Activated naive CD4-positive, alpha-beta T cell treated with anti-CD3 and anti-CD28 coated beads, Interleukin-2, amount 50 U/mL, for 24 hours (primary cell): ENCODE results near the gene DAD1.
"Not testable (repeated sequence)": the region's sequence is repeated elsewhere in the genome, so short reads cannot be mapped to it uniquely, and the experiment has no call there.

Source experiments
- H3K27ac Mint-ChIP-seq: one replicate; pipeline ENCODE4 v1.8.0; 2021; ENCODE audit warnings: mild to moderate bottlenecking, mixed read lengths
- H3K27me3 Mint-ChIP-seq: one replicate; pipeline ENCODE4 v1.8.0; 2021; ENCODE audit warnings: mixed read lengths
- H3K36me3 Mint-ChIP-seq: one replicate; pipeline ENCODE4 v1.8.0; 2021; ENCODE audit warnings: mixed read lengths
- H3K4me1 Mint-ChIP-seq: one replicate; pipeline ENCODE4 v1.8.0; 2021; ENCODE audit warnings: mixed read lengths
- H3K4me3 Mint-ChIP-seq: one replicate; pipeline ENCODE4 v1.8.0; 2021; ENCODE audit warnings: mild to moderate bottlenecking, mixed read lengths
- H3K9me3 Mint-ChIP-seq: one replicate; pipeline ENCODE4 v1.8.0; 2021; ENCODE audit warnings: mixed read lengths

The DAD1 gene

DNA sequence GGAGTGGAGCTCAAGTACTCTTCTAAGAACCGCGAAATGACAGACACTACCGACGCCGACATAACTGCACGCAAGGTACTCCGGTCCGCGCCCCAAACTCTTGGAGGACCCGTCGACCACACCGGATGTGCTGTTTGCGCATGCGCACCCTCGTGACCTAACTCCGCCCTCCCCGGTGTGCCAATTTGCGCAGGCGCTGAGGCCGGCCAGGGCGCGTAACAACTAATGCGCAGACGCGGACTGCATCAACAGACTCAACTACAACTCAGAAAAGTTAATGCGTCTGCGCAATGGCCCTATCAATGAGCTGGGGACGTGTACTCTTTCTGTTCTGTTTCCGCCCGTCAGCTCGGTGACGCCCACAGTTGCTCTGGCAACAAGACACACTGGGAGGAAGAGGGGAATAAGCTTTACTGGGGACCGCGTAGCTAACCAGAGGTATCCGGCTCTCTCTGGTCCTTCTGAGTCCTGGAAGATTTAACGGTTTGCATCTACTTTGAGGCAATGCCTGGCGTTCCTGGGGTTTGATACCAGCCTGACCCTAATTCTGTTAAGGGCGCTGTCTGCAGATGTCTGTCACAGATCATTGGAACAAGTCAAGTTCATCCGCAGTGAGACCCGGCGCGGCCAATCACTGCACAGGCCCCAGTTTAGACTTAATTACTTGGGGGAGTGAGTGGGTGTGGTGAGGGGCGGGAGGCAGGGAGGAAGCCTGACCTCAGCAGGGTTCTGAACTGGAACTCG is at the start of gene DAD1:
Gene DAD1, minus strand, starts transcription at position 129 of the 744 bp plus-strand sequence. Its CDS starts 67 bp downstream, at position 62.
- Mint-ChIP-seq H3K4me3 (peak within 1 kb of the TSS; percentile 95), H3K27ac (peak within 1 kb of the TSS; percentile 98), H3K27me3 (no peaks in the 10 kb centered on the region), H3K4me1 (peaks cover 68% of the 10 kb centered on the region), H3K36me3 (peaks cover 17% of the 10 kb centered on the region), H3K9me3 (no peaks in the 10 kb centered on the region)

DNA sequence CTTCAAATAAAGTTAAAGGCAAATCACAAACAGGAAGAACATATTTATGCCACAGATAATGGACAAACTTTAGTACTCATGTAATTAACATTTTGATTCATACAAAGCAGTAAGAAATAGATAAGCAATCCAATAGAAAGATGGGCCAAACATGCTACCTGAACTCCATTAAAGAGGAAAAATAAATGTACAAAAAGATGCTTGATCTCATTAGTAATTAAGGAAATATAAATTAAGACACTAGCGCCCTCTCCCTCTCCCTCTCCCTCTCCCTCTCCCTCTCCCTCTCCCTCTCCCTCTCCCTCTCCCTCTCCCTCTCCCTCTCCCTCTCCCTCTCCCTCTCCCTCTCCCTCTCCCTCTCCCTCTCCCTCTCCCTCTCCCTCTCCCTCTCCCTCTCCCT is 47.0 kb upstream of the DAD1 start:
- H3K27ac Mint-ChIP-seq, H3K27me3 Mint-ChIP-seq, H3K36me3 Mint-ChIP-seq, H3K4me1 Mint-ChIP-seq, H3K9me3 Mint-ChIP-seq, H3K4me3 Mint-ChIP-seq: not testable (repeated sequence)

- Mint-ChIP-seq H3K4me3 (no peak overlapping the region), H3K4me1 (no peaks in the 10 kb centered on the region), H3K27me3 (peaks cover 6% of the 10 kb centered on the region), H3K9me3 (peaks cover 9% of the 10 kb centered on the region), H3K27ac (no peak overlapping the region), H3K36me3 (peaks cover 6% of the 10 kb centered on the region)
Measured at GRCh38 chr14:22634233-22634900, 45.3 kb upstream of the DAD1 start.

DNA sequence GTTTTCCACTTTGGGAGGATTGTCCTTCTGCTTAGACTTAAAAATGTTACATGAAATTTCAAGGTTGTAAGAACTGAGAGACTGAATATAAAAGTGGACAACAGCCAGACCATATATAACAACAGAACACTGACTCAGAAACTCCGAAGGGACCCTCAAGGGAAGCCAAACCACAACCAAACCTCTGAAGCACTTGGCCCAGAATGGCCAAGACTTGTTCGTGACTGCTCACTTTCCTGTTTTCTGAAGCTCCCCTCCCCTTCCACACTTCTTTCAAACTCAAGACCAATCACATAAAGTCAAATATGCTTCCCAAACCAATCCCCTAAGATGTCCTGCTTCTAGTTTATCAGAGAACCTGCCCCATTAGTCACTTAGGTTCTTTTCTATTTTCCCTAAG is 41.5 kb upstream of the DAD1 start:
- Mint-ChIP-seq H3K27me3 (peaks cover 6% of the 10 kb centered on the region), H3K4me3 (no peak overlapping the region), H3K27ac (no peak overlapping the region), H3K36me3 (peaks cover 6% of the 10 kb centered on the region), H3K9me3 (peaks cover 9% of the 10 kb centered on the region), H3K4me1 (no peaks in the 10 kb centered on the region)

DNA sequence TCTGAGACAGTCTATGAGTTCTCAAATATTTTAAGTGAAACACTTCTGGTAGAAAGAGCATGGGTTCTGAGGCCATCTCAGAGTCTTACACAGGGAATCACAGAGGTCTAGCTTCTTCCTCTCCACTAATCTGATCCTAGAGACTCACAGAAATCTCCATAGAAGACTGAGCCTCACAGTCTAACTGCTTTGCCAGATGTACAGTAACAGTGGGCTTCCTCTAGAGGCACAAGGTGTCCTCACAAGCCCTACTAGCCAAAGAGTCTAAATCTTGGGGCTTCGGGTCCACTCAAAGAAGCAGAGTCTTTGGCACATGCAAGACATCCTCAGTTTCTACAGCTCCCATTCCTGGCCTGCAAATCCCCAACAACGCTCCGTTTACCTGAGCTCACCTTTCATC is 41.0 kb upstream of the DAD1 start:
- Mint-ChIP-seq H3K27me3 (peaks cover 6% of the 10 kb centered on the region), H3K27ac (no peak overlapping the region), H3K9me3 (peaks cover 9% of the 10 kb centered on the region)

GRCh38 chr14:22629361-22629760 is 40.3 kb upstream of the DAD1 start:
- Mint-ChIP-seq H3K4me1 (no peaks in the 10 kb centered on the region), H3K4me3 (no peak overlapping the region), H3K27me3 (peaks cover 6% of the 10 kb centered on the region), H3K9me3 (peaks cover 9% of the 10 kb centered on the region), H3K27ac (no peak overlapping the region), H3K36me3 (peaks cover 6% of the 10 kb centered on the region)

More for the DNA sequence above, 41.0 kb upstream of the DAD1 start:
- Mint-ChIP-seq H3K4me1 (no peaks in the 10 kb centered on the region), H3K36me3 (peaks cover 6% of the 10 kb centered on the region), H3K4me3 (no peak overlapping the region)

DNA sequence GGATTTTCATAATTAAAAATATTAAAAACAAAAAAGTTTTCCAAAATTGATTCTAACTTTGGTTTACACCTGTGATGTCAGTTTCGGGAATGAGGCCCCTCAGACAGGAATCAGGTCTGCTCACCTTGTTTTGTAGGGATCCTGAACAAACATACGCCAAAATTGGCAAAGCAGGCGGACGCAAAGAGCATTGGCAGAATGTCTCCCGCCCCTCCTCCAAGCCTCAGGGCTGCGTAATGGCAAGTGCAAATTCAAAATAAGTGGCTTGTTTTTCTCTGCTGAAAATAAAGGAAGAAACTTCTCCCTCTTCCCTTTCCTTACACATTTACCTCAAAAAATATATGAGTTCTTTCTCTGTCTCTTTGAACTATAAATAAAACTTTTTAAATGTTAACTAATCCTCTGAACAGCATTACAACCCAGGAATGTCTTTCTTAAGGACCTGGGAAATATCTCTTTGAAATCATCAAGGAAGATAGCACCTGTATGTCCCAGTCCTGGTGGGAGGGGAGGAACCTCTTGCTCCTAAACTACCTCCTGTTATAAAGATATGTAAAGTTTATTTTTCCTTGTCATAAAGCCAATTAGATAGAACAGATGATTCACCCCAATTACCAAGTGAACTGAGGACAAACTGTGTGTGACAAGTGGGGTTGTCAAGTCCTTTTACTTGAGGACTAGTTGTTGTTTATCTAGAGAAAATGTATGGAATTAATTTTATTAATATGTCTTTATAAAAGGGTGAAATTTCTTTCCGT is 38.7 kb upstream of the DAD1 start:
- H3K27ac Mint-ChIP-seq, result no peak overlapping the region
- H3K9me3 Mint-ChIP-seq, result peaks cover 9% of the 10 kb centered on the region
- H3K4me1 Mint-ChIP-seq, result no peaks in the 10 kb centered on the region
- H3K27me3 Mint-ChIP-seq, result peaks cover 6% of the 10 kb centered on the region
- peaks cover 6% of the 10 kb centered on the region for H3K36me3 Mint-ChIP-seq
- H3K4me3 Mint-ChIP-seq, result no peak overlapping the region

DNA sequence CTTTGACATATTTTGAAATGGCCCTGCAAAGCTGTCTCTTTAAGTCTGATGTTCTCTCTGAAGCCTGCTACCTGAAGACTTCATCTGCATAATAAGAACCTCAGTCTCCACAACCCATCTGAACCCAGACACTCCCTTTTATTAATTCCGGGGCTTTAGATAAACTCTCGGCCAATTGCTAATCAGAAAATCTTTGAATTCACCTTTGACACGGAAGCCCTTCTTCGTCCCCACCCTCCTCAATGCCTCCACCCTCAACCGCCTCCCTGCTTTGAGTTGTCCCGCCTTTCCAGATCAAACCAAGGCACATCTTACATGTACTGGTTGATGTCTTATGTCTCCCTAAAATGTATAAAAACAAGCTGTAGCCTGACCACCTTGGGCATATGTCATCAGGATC is 37.6 kb upstream of the DAD1 start:
- no peaks in the 10 kb centered on the region for H3K4me1 Mint-ChIP-seq
- peaks cover 7% of the 10 kb centered on the region for H3K36me3 Mint-ChIP-seq
- peaks cover 6% of the 10 kb centered on the region for H3K27me3 Mint-ChIP-seq
- no peak overlapping the region for H3K27ac Mint-ChIP-seq
- peaks cover 9% of the 10 kb centered on the region for H3K9me3 Mint-ChIP-seq
- no peak overlapping the region for H3K4me3 Mint-ChIP-seq

- H3K27ac Mint-ChIP-seq, result no peak overlapping the region
- H3K27me3 Mint-ChIP-seq, result no peaks in the 10 kb centered on the region
- H3K4me3 Mint-ChIP-seq, result no peak overlapping the region
- no peaks in the 10 kb centered on the region for H3K9me3 Mint-ChIP-seq
- peaks cover 3% of the 10 kb centered on the region for H3K36me3 Mint-ChIP-seq
- no peaks in the 10 kb centered on the region for H3K4me1 Mint-ChIP-seq
Measured at GRCh38 chr14:22623047-22623446, 34.0 kb upstream of the DAD1 start.

DNA sequence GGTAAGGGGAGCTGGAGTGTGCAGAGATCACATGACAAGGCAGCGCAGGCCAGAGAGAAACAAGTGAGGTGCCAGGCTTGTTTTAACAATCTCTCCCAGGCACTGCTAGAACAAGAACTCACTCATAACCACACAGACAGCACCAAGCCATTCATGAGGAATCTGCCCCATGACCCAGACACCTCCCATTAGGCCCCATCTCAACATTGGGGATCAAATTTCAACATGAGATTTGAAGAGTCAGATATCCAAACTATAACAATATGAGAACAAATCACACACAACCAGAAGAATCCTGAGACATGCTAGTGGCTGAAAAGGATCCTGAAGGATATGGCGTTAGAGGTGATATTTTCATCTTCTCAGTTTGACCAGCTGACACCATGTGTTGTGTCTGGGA is 33.2 kb upstream of the DAD1 start:
- Mint-ChIP-seq H3K36me3 (peaks cover 3% of the 10 kb centered on the region), H3K9me3 (no peaks in the 10 kb centered on the region), H3K4me1 (no peaks in the 10 kb centered on the region), H3K27ac (no peak overlapping the region), H3K4me3 (no peak overlapping the region), H3K27me3 (no peaks in the 10 kb centered on the region)

DNA sequence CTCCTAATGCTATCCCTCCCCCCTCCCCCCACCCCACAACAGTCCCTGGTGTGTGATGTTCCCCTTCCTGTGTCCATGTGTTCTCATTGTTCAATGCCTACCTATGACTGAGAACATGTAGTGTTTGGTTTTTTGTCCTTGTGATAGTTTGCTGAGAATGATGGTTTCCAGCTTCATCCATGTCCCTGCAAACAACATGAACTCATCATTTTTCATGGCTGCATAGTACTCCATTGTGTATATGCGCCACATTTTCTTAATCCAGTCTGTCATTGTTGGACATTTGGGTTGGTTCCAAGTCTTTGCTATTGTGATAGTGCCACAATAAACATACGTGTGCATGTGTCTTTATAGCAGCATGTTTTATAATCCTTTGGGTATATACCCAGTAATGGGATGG is 26.7 kb upstream of the DAD1 start:
- H3K27ac Mint-ChIP-seq, H3K27me3 Mint-ChIP-seq, H3K4me3 Mint-ChIP-seq, H3K36me3 Mint-ChIP-seq, H3K9me3 Mint-ChIP-seq, H3K4me1 Mint-ChIP-seq: not testable (repeated sequence)

GRCh38 chr14:22614240-22614799 is 25.3 kb upstream of the DAD1 start:
- H3K27me3 Mint-ChIP-seq, result no peaks in the 10 kb centered on the region
- H3K4me1 Mint-ChIP-seq, result no peaks in the 10 kb centered on the region
- H3K27ac Mint-ChIP-seq, result no peak overlapping the region
- H3K4me3 Mint-ChIP-seq, result no peak overlapping the region
- H3K36me3 Mint-ChIP-seq, result peaks cover 6% of the 10 kb centered on the region
- H3K9me3 Mint-ChIP-seq, result no peaks in the 10 kb centered on the region

- no peak overlapping the region for H3K27ac Mint-ChIP-seq
- no peaks in the 10 kb centered on the region for H3K4me1 Mint-ChIP-seq
Measured at GRCh38 chr14:22613736-22614239, 24.8 kb upstream of the DAD1 start.

GRCh38 chr14:22613106-22613695 is 24.2 kb upstream of the DAD1 start:
- Mint-ChIP-seq H3K9me3 (no peaks in the 10 kb centered on the region), H3K27me3 (no peaks in the 10 kb centered on the region), H3K4me1 (no peaks in the 10 kb centered on the region), H3K27ac (no peak overlapping the region), H3K36me3 (peaks cover 6% of the 10 kb centered on the region), H3K4me3 (no peak overlapping the region)

More at GRCh38 chr14:22613736-22614239, 24.8 kb upstream of the DAD1 start:
- Mint-ChIP-seq H3K9me3 (no peaks in the 10 kb centered on the region), H3K27me3 (no peaks in the 10 kb centered on the region), H3K36me3 (peaks cover 6% of the 10 kb centered on the region), H3K4me3 (no peak overlapping the region)

GRCh38 chr14:22610931-22611330 is 21.9 kb upstream of the DAD1 start:
- H3K4me3 Mint-ChIP-seq, result no peak overlapping the region
- H3K4me1 Mint-ChIP-seq, result no peaks in the 10 kb centered on the region
- H3K27ac Mint-ChIP-seq, result no peak overlapping the region
- no peaks in the 10 kb centered on the region for H3K27me3 Mint-ChIP-seq
- peaks cover 9% of the 10 kb centered on the region for H3K36me3 Mint-ChIP-seq
- H3K9me3 Mint-ChIP-seq, result no peaks in the 10 kb centered on the region
